PC-9 (cell line): ENCODE data around the gene ZBTB9.

ENCODE experiments used
- CTCF ChIP-seq: fragments of 200-600 bp; sonication (generic); conservative IDR thresholded peaks from 2 replicates; pipeline ENCODE4 v1.6.1; 2017; ENCODE audit warnings: mixed run types, antibody characterized with exemption, mild to moderate bottlenecking, moderate library complexity
- EZH2 ChIP-seq: fragments of 200-600 bp; sonication (generic); IDR thresholded peaks from 2 replicates; pipeline ENCODE4 v1.8.0; 2017; ENCODE audit warnings: antibody characterized with exemption, low read depth

- no peak for TF ChIP-seq CTCF
- TF ChIP-seq EZH2: no peak
Measured at GRCh38 chr6:33413241-33414120, 40.9 kb upstream of the ZBTB9 start.
